Astrocyte (in vitro differentiated cells and primary cell): Measurements from ENCODE around the gene PAX5. TPM values are rescaled to one million over a fixed set of nuclear protein-coding genes. Genes with fewer than 3 reads are reported as not detected.

ENCODE experiments used
- DNase-seq: peaks from one replicate; pipeline ENCODE4 v3.0.0-alpha.2; 2010; ENCODE audit warnings: low read depth
- FAIRE-seq: peaks from 2 replicates; lab custom pipeline; 2011; peaks lifted over from hg19 to GRCh38; lab: Jason Lieb, UNC
- H2AFZ ChIP-seq: 2 replicates; pipeline ENCODE4 v1.6.0; 2012; ENCODE audit warnings: low read depth, low read length, inconsistent platforms
- H3K27ac ChIP-seq: 2 replicates; pipeline ENCODE4 v1.5.1; 2011; ENCODE audit warnings: low read depth, low read length, inconsistent platforms
- H3K27me3 ChIP-seq: 2 replicates; pipeline ENCODE4 v1.6.0; 2011; ENCODE audit warnings: low read length, inconsistent platforms; ENCODE audit not compliant: insufficient read depth
- H3K36me3 ChIP-seq: 2 replicates; pipeline ENCODE4 v1.5.1; 2011; ENCODE audit warnings: low read length, inconsistent platforms; ENCODE audit not compliant: insufficient read depth
- H3K4me1 ChIP-seq: 2 replicates; pipeline ENCODE4 v1.5.1; 2011; ENCODE audit warnings: low read length, inconsistent platforms; ENCODE audit not compliant: insufficient read depth
- H3K4me2 ChIP-seq: 2 replicates; pipeline ENCODE4 v1.6.0; 2012; ENCODE audit warnings: low read length, inconsistent platforms
- H3K4me3 ChIP-seq: 2 replicates; pipeline ENCODE4 v1.5.1; 2011; ENCODE audit warnings: low read depth, mild to moderate bottlenecking, low read length, inconsistent platforms; ENCODE audit not compliant: insufficient read depth
- H3K79me2 ChIP-seq: 2 replicates; pipeline ENCODE4 v1.6.0; 2012; ENCODE audit warnings: mild to moderate bottlenecking, low read length, inconsistent platforms; ENCODE audit not compliant: insufficient read depth
- H3K9ac ChIP-seq: 2 replicates; pipeline ENCODE4 v1.6.0; 2012; ENCODE audit warnings: mild to moderate bottlenecking, low read length, inconsistent platforms
- H3K9me3 ChIP-seq: 2 replicates; pipeline ENCODE4 v1.5.1; 2012; ENCODE audit warnings: low read depth, mild to moderate bottlenecking, low read length, inconsistent platforms; ENCODE audit not compliant: insufficient read depth
- H4K20me1 ChIP-seq: 2 replicates; pipeline ENCODE4 v1.6.0; 2012; ENCODE audit warnings: low read length, inconsistent platforms; ENCODE audit not compliant: insufficient read depth
- H3K27ac Mint-ChIP-seq: one replicate; pipeline ENCODE4 v1.8.0; 2021; ENCODE audit warnings: mild to moderate bottlenecking, mixed read lengths; ENCODE audit not compliant: unreplicated experiment
- H3K27me3 Mint-ChIP-seq: one replicate; pipeline ENCODE4 v1.8.0; 2021; ENCODE audit warnings: low read depth, mixed read lengths; ENCODE audit not compliant: unreplicated experiment
- H3K36me3 Mint-ChIP-seq: one replicate; pipeline ENCODE4 v1.8.0; 2021; ENCODE audit warnings: low read depth, mixed read lengths; ENCODE audit not compliant: unreplicated experiment
- H3K4me1 Mint-ChIP-seq: one replicate; pipeline ENCODE4 v1.8.0; 2021; ENCODE audit warnings: low read depth, mixed read lengths; ENCODE audit not compliant: unreplicated experiment
- H3K4me3 Mint-ChIP-seq: one replicate; pipeline ENCODE4 v1.8.0; 2021; ENCODE audit warnings: mild to moderate bottlenecking, moderate library complexity, mixed read lengths; ENCODE audit not compliant: unreplicated experiment
- H3K9me3 Mint-ChIP-seq: one replicate; pipeline ENCODE4 v1.8.0; 2021; ENCODE audit warnings: mild to moderate bottlenecking, mixed read lengths; ENCODE audit not compliant: unreplicated experiment
- CTCF ChIP-seq: IDR thresholded peaks from 2 replicates; pipeline ENCODE4 v1.5.1; 2011; ENCODE audit warnings: low read depth, mild to moderate bottlenecking, inconsistent platforms, low read length, moderate library complexity; ENCODE audit not compliant: insufficient read depth
- EZH2 ChIP-seq: IDR thresholded peaks from 2 replicates; pipeline ENCODE4 v1.6.1; 2012; ENCODE audit warnings: mild to moderate bottlenecking, low read length, inconsistent platforms; ENCODE audit not compliant: insufficient read depth
- total RNA-seq: library from RNA; stranded (reverse); gene quantifications from 2 replicates; pipeline ENCODE4 v1.2.1, GENCODE V29; 2021

PAX5 gene
- total RNA-seq, 1 donor from 2014 or later, result not detected

GRCh38 chr9:36906492-36906891, 127.6 kb downstream of the PAX5 start:
- H2AFZ ChIP-seq, result no peak overlapping the region
- H3K4me3 ChIP-seq, result no peak overlapping the region
- FAIRE-seq (no peak), DNase-seq (no peak)
- no peak overlapping the region for H3K27ac ChIP-seq
- H3K4me1 Mint-ChIP-seq, result no peaks in the 10 kb centered on the region
- no peak overlapping the region for H3K4me3 Mint-ChIP-seq
- H3K36me3 Mint-ChIP-seq, result no peaks in the 10 kb centered on the region
- no peaks in the 10 kb centered on the region for H3K9me3 ChIP-seq
- no peak overlapping the region for H3K27ac Mint-ChIP-seq
- H3K79me2 ChIP-seq, result no peaks in the 10 kb centered on the region
- peaks cover 77% of the 10 kb centered on the region for H3K27me3 ChIP-seq
- TF ChIP-seq CTCF (no peak), EZH2 (no peak)
- no peak overlapping the region for H3K9ac ChIP-seq
- peaks cover 83% of the 10 kb centered on the region for H3K27me3 Mint-ChIP-seq
- no peaks in the 10 kb centered on the region for H3K36me3 ChIP-seq
- peaks cover 4% of the 10 kb centered on the region for H4K20me1 ChIP-seq
- H3K4me1 ChIP-seq, result no peaks in the 10 kb centered on the region
- no peak overlapping the region for H3K4me2 ChIP-seq
- H3K9me3 Mint-ChIP-seq, result peaks cover 2% of the 10 kb centered on the region

GRCh38 chr9:36905101-36906066, 128.7 kb downstream of the PAX5 start:
- H3K4me3 ChIP-seq, result no peak overlapping the region
- no peak overlapping the region for H3K4me3 Mint-ChIP-seq
- peaks cover 8% of the 10 kb centered on the region for H3K9me3 Mint-ChIP-seq
- H3K27me3 ChIP-seq, result peaks cover 74% of the 10 kb centered on the region
- H3K4me1 Mint-ChIP-seq, result no peaks in the 10 kb centered on the region
- TF ChIP-seq CTCF (no peak), EZH2 (no peak)
- DNase-seq (no peak), FAIRE-seq (no peak)
- H2AFZ ChIP-seq, result no peak overlapping the region
- H3K4me2 ChIP-seq, result no peak overlapping the region
- no peaks in the 10 kb centered on the region for H3K79me2 ChIP-seq
- no peaks in the 10 kb centered on the region for H3K9me3 ChIP-seq
- no peak overlapping the region for H3K9ac ChIP-seq
- no peaks in the 10 kb centered on the region for H3K36me3 ChIP-seq
- H3K4me1 ChIP-seq, result no peaks in the 10 kb centered on the region
- peak overlapping the region; percentile 6 for H3K27ac Mint-ChIP-seq
- H3K27me3 Mint-ChIP-seq, result peaks cover 83% of the 10 kb centered on the region
- peaks cover 4% of the 10 kb centered on the region for H4K20me1 ChIP-seq
- no peak overlapping the region for H3K27ac ChIP-seq
- no peaks in the 10 kb centered on the region for H3K36me3 Mint-ChIP-seq
